Activated CD4-positive, alpha-beta T cell treated with anti-CD3 and anti-CD28 coated beads, Interleukin-2, amount 10 ng/mL, durations not matched to agents 7 days and 5 days (primary cell): ENCODE data around the gene MXI1. TPM values are rescaled to one million over a fixed set of nuclear protein-coding genes. Genes with fewer than 3 reads are reported as not detected.

Source experiments
- CTCF ChIA-PET: fragments of 350-600 bp; sonication (Branson Sonifier 250); formaldehyde crosslinking; loops from one replicate; lab custom pipeline; 2021; ENCODE audit warnings: antibody characterized with exemption; lab: Charles Lee
- POLR2A ChIA-PET: fragments of 350-600 bp; sonication (Branson Sonifier 250); formaldehyde crosslinking; loops from one replicate; lab custom pipeline; 2021; ENCODE audit warnings: antibody characterized with exemption; lab: Charles Lee
- DNase-seq: peaks from one replicate; pipeline ENCODE4 v3.0.0-alpha.2; 2020
- H3K27ac Mint-ChIP-seq: one replicate; pipeline ENCODE4 v1.8.0; 2021; ENCODE audit warnings: mild to moderate bottlenecking, moderate library complexity, mixed read lengths
- H3K27me3 Mint-ChIP-seq: one replicate; pipeline ENCODE4 v1.8.0; 2021; ENCODE audit warnings: mixed read lengths
- H3K36me3 Mint-ChIP-seq: one replicate; pipeline ENCODE4 v1.8.0; 2021; ENCODE audit warnings: low read depth, mixed read lengths
- H3K4me1 Mint-ChIP-seq: one replicate; pipeline ENCODE4 v1.8.0; 2021; ENCODE audit warnings: mixed read lengths
- H3K4me3 Mint-ChIP-seq: one replicate; pipeline ENCODE4 v1.8.0; 2021; ENCODE audit warnings: mild to moderate bottlenecking, moderate library complexity, mixed read lengths
- H3K9me3 Mint-ChIP-seq: one replicate; pipeline ENCODE4 v1.8.0; 2021; ENCODE audit warnings: mixed read lengths
- total RNA-seq, 2 experiments: library from RNA; stranded (reverse); gene quantifications; one replicate each; pipeline ENCODE4 v1.2.3, GENCODE V29; 2021

MXI1 gene
- total RNA-seq, 2 experiments from 2014 or later = 16.2 to 19.8 TPM

- H3K27ac Mint-ChIP-seq = peak overlapping the region; percentile 99
- peaks cover 57% of the 10 kb centered on the region for H3K4me1 Mint-ChIP-seq
- H3K36me3 Mint-ChIP-seq = peaks cover 29% of the 10 kb centered on the region
- no peaks in the 10 kb centered on the region for H3K27me3 Mint-ChIP-seq
- ChIA-PET CTCF (interaction anchor here (1.0 to 4.2 kb wide), 13 partner anchors 8 to 296 kb away, joined by 3 to 22 read pairs (median 4); no protein-coding TSS in a partner anchor), POLR2A (no interaction called here)
- no peak for DNase-seq
- no peaks in the 10 kb centered on the region for H3K9me3 Mint-ChIP-seq
- H3K4me3 Mint-ChIP-seq = peak overlapping the region; percentile 96
These were observed 97.0 kb downstream of the MXI1 start for GRCh38 chr10:110304394-110304779.

DNA sequence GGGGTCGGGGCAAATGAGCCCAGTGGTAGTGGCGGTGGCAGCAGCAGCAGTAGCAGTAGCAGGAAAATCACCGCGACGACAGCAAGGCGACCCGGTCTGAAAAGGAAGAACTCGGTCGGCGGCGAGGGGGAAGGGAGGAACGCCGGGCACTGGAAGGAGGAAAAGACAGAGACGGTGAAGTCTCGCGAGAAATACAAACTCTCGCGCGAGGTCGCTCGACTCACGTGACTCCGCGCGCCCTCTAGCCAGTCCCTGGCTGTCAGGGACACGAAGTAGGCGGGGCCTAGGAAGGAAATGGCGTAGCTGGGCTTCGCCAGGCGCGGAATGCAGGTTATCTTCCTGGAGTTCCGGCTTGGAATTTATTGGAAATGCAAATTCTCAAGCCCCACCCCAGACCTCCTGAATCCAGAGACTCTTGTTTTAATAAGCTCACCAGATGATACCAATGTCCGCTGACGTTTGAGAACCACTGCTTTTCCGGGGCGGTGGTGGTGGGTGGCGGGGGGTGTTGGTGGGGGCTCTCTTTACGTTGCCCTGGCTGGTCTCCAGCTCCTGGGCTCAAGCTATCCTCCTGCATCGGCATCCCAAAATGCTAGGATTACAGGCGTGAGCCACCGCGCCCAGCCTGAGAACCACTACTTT lies 97.5 kb downstream of the MXI1 start, which contains the start of gene SMNDC1:
SMNDC1 (minus strand) TSS at position 141 of the 642 bp plus-strand sequence. CDS start 1,333 bp downstream, outside the sequence.
- Mint-ChIP-seq H3K9me3 (no peaks in the 10 kb centered on the region), H3K36me3 (peaks cover 28% of the 10 kb centered on the region), H3K4me3 (peak within 1 kb of the TSS; percentile 96), H3K27ac (peak within 1 kb of the TSS; percentile 99), H3K4me1 (peaks cover 56% of the 10 kb centered on the region), H3K27me3 (peaks cover 2% of the 10 kb centered on the region)
- ChIA-PET POLR2A (no interaction called here), CTCF (interaction anchor here (0.7 to 4.7 kb wide), 23 partner anchors 8 to 295 kb away, joined by 3 to 23 read pairs (median 4); no protein-coding TSS in a partner anchor)
- DNase-seq = peak; percentile 98

- Mint-ChIP-seq H3K9me3 (no peaks in the 10 kb centered on the region), H3K36me3 (peaks cover 25% of the 10 kb centered on the region), H3K27ac (peak overlapping the region; percentile 99), H3K4me1 (peaks cover 53% of the 10 kb centered on the region), H3K4me3 (peak overlapping the region; percentile 96), H3K27me3 (peaks cover 5% of the 10 kb centered on the region)
- ChIA-PET CTCF (interaction anchor here (0.6 to 4.7 kb wide), 30 partner anchors 9 to 319 kb away, joined by 3 to 23 read pairs (median 4); partner anchors contain the start of gene SMC3), POLR2A (no interaction called here)
- peak; percentile 75 for DNase-seq
These were observed 98.5 kb downstream of the MXI1 start for GRCh38 chr10:110305767-110306451.

GRCh38 chr10:110306452-110306768 lies 99.0 kb downstream of the MXI1 start:
- Mint-ChIP-seq H3K9me3 (no peaks in the 10 kb centered on the region), H3K4me1 (peaks cover 53% of the 10 kb centered on the region), H3K36me3 (peaks cover 21% of the 10 kb centered on the region), H3K27me3 (peaks cover 5% of the 10 kb centered on the region), H3K27ac (peak overlapping the region; percentile 99), H3K4me3 (peak overlapping the region; percentile 96)
- DNase-seq = no peak
- ChIA-PET CTCF (interaction anchor here (0.6 to 4.7 kb wide), 23 partner anchors 19 to 319 kb away, joined by 3 to 23 read pairs (median 4); partner anchors contain the start of gene SMC3), POLR2A (no interaction called here)

DNA sequence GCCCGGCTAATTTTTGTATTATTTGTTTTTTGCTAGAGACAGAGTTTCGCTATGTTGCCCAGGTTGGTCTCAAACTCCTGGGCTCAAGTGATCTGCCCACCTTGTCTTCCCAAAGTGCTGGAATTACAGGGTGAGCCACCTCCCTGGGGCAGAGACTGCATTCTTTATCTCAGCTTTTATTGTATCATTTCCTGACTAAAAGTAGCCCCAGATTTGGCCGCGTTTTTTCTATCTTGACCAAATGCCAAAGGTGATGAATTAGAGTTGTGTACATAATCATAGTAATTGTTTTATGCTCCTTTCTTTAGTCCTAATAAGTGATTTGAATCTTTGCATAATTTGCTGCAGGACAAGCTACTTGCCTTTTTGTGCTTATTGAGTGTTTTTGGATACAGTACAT lies 100.4 kb downstream of the MXI1 start:
- peaks cover 8% of the 10 kb centered on the region for H3K36me3 Mint-ChIP-seq
- peaks cover 6% of the 10 kb centered on the region for H3K27me3 Mint-ChIP-seq
- H3K4me1 Mint-ChIP-seq = peaks cover 40% of the 10 kb centered on the region
- H3K9me3 Mint-ChIP-seq = no peaks in the 10 kb centered on the region
- H3K27ac Mint-ChIP-seq = no peak overlapping the region
- H3K4me3 Mint-ChIP-seq = no peak overlapping the region
- POLR2A ChIA-PET = interaction anchor here (0.6 kb wide), 1 partner anchor 1293 kb away, joined by 4 read pairs; no protein-coding TSS in a partner anchor
- DNase-seq = no peak
- CTCF ChIA-PET = interaction anchor here (0.5 to 4.7 kb wide), 9 partner anchors 18 to 314 kb away, joined by 3 to 23 read pairs (median 6); no protein-coding TSS in a partner anchor

GRCh38 chr10:110310741-110311140 lies 103.3 kb downstream of the MXI1 start:
- peaks cover 10% of the 10 kb centered on the region for H3K27me3 Mint-ChIP-seq
- H3K4me1 Mint-ChIP-seq = peaks cover 22% of the 10 kb centered on the region
- H3K36me3 Mint-ChIP-seq = no peaks in the 10 kb centered on the region
- H3K9me3 Mint-ChIP-seq = no peaks in the 10 kb centered on the region
- no peak for DNase-seq
- no peak overlapping the region for H3K4me3 Mint-ChIP-seq
- POLR2A ChIA-PET = no interaction called here
- CTCF ChIA-PET = interaction anchor here (0.6 to 1.6 kb wide), 11 partner anchors 14 to 288 kb away, joined by 3 to 5 read pairs (median 3); no protein-coding TSS in a partner anchor
- no peak overlapping the region for H3K27ac Mint-ChIP-seq

DNA sequence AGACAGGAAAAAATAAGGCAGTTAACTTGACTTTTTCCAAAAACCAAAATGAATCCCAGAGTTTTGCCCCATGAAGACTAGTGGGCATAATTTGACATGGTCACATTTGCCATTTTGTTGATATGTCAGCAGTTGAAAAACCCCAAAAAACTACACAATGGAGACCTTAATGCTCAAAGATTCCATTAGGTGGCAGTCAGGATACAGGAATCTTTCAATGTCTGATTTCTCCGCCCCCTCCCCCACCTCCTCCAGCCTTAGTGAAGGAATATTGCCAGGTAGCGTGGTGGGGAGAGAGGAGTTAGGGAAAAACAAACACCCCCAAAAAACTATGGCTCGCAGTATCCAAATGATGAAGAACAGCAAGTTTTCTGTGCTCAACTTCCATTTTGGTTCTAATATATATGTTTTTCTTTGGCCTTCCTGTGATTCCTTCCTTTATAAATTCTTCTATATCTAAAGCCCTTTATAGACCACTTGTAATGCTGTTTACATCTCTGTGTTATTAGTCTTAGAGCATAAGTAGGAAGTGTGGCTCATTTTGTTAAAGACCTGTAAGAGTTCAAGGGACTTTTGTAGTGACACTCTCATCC lies 104.0 kb downstream of the MXI1 start:
- no peak overlapping the region for H3K27ac Mint-ChIP-seq
- no peak overlapping the region for H3K4me3 Mint-ChIP-seq
- ChIA-PET POLR2A (no interaction called here), CTCF (interaction anchor here (1.2 to 1.6 kb wide), 4 partner anchors 14 to 44 kb away, joined by 4 to 5 read pairs (median 4); no protein-coding TSS in a partner anchor)
- no peaks in the 10 kb centered on the region for H3K36me3 Mint-ChIP-seq
- peaks cover 13% of the 10 kb centered on the region for H3K27me3 Mint-ChIP-seq
- DNase-seq = peak; percentile 44
- H3K4me1 Mint-ChIP-seq = peaks cover 16% of the 10 kb centered on the region
- no peaks in the 10 kb centered on the region for H3K9me3 Mint-ChIP-seq

DNA sequence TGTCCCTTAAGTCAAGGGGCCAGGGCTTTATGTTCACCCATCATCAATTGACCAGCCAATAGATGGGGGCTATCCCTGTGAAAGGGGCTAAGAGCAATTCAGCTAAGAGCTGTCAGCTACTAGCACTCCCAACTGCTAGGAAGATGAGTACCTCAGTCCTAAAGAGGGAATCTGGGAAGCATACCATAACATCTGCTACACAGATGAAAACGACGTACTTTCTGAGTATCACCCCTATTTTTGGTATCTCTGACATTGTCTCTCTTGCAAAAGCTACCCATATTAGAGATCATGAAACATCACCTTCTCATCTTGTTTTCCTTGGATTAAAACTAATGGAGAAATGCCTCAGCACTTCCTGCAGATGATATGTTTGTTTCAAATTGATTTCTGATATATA lies 104.8 kb downstream of the MXI1 start:
- Mint-ChIP-seq H3K27ac (no peak overlapping the region), H3K4me1 (peaks cover 16% of the 10 kb centered on the region), H3K9me3 (no peaks in the 10 kb centered on the region), H3K36me3 (no peaks in the 10 kb centered on the region), H3K27me3 (peaks cover 14% of the 10 kb centered on the region), H3K4me3 (no peak overlapping the region)
- POLR2A ChIA-PET = no interaction called here
- CTCF ChIA-PET = interaction anchor here (1.1 to 1.3 kb wide), 4 partner anchors 14 to 236 kb away, joined by 3 to 4 read pairs (median 4); no protein-coding TSS in a partner anchor
- no peak for DNase-seq

- H3K4me1 Mint-ChIP-seq = peaks cover 16% of the 10 kb centered on the region
These were observed 106.3 kb downstream of the MXI1 start for GRCh38 chr10:110313674-110314073.

GRCh38 chr10:110317866-110318850 lies 110.8 kb downstream of the MXI1 start:
- H3K27ac Mint-ChIP-seq = no peak overlapping the region
- H3K36me3 Mint-ChIP-seq = peaks cover 4% of the 10 kb centered on the region
- peaks cover 5% of the 10 kb centered on the region for H3K27me3 Mint-ChIP-seq
- no peak for DNase-seq
- CTCF ChIA-PET = interaction anchor here (1.8 to 2.2 kb wide), 2 partner anchors 9 to 13 kb away, joined by 4 to 6 read pairs; partner anchors contain the start of gene SMNDC1
- H3K4me3 Mint-ChIP-seq = no peak overlapping the region
- POLR2A ChIA-PET = no interaction called here
- H3K4me1 Mint-ChIP-seq = peaks cover 5% of the 10 kb centered on the region
- peaks cover 3% of the 10 kb centered on the region for H3K9me3 Mint-ChIP-seq

More at GRCh38 chr10:110313674-110314073, 106.3 kb downstream of the MXI1 start:
- Mint-ChIP-seq H3K9me3 (no peaks in the 10 kb centered on the region), H3K36me3 (no peaks in the 10 kb centered on the region), H3K4me3 (no peak overlapping the region), H3K27ac (no peak overlapping the region), H3K27me3 (peaks cover 14% of the 10 kb centered on the region)
- ChIA-PET CTCF (interaction anchor here (1.0 to 1.9 kb wide), 3 partner anchors 15 to 40 kb away, joined by 3 to 5 read pairs (median 4); no protein-coding TSS in a partner anchor), POLR2A (no interaction called here)
- no peak for DNase-seq

GRCh38 chr10:110321869-110322620 lies 114.6 kb downstream of the MXI1 start:
- ChIA-PET CTCF (interaction anchor here (1.3 to 4.7 kb wide), 4 partner anchors 11 to 31 kb away, joined by 3 to 18 read pairs (median 7); partner anchors contain the start of gene SMNDC1), POLR2A (no interaction called here)
- Mint-ChIP-seq H3K27me3 (peaks cover 3% of the 10 kb centered on the region), H3K9me3 (peaks cover 3% of the 10 kb centered on the region), H3K4me3 (no peak overlapping the region), H3K4me1 (peaks cover 19% of the 10 kb centered on the region), H3K36me3 (peaks cover 4% of the 10 kb centered on the region), H3K27ac (no peak overlapping the region)
- no peak for DNase-seq
